Mesenchymal stem cell (in vitro differentiated cells and primary cell): ENCODE measurements around the gene CLDN18.

ENCODE experiments used
- DNase-seq: peaks from one replicate; pipeline ENCODE4 v3.0.0-alpha.2; 2013
- H2AFZ ChIP-seq: one replicate; pipeline ENCODE4 v1.6.1; 2013; ENCODE audit warnings: low read depth, mild to moderate bottlenecking, control low read depth, inconsistent platforms, low read length, moderate library complexity
- H2AK5ac ChIP-seq: 2 replicates; pipeline ENCODE4 v1.6.1; 2013; ENCODE audit warnings: low read length, moderate library complexity, mild to moderate bottlenecking, inconsistent platforms; ENCODE audit not compliant: severe bottlenecking
- H2BK120ac ChIP-seq: one replicate; pipeline ENCODE4 v1.6.1; 2013; ENCODE audit warnings: low read depth, mild to moderate bottlenecking, inconsistent platforms, low read length, moderate library complexity
- H2BK12ac ChIP-seq, 2 experiments: one replicate each; pipeline ENCODE4 v1.6.1; 2013; ENCODE audit warnings: inconsistent platforms in 2 of 2, low read length in 2 of 2, mild to moderate bottlenecking in 2 of 2, moderate library complexity in 2 of 2, control low read depth in 1 of 2
- H2BK15ac ChIP-seq: one replicate; pipeline ENCODE4 v1.6.1; 2013; ENCODE audit warnings: mild to moderate bottlenecking, low read depth, inconsistent platforms; ENCODE audit not compliant: poor library complexity, severe bottlenecking
- H2BK5ac ChIP-seq: 2 replicates; pipeline ENCODE4 v1.6.1; 2013; ENCODE audit warnings: low read depth, mild to moderate bottlenecking, low read length, control low read depth, inconsistent platforms; ENCODE audit not compliant: poor library complexity, severe bottlenecking
- H3K14ac ChIP-seq, 2 experiments: one replicate each; pipeline ENCODE4 v1.6.1; 2013; ENCODE audit warnings: inconsistent platforms in 2 of 2, low read length in 2 of 2, control low read depth in 1 of 2, mild to moderate bottlenecking in 1 of 2, moderate library complexity in 1 of 2
- H3K18ac ChIP-seq, 2 experiments: one replicate each; pipeline ENCODE4 v1.6.1; 2013; ENCODE audit warnings: inconsistent platforms in 2 of 2, low read length in 2 of 2, control low read depth in 1 of 2, low read depth in 1 of 2, mild to moderate bottlenecking in 1 of 2
- H3K23ac ChIP-seq, 2 experiments: one replicate each; pipeline ENCODE4 v1.6.1; 2013; ENCODE audit warnings: inconsistent platforms in 2 of 2, low read length in 2 of 2, mild to moderate bottlenecking in 2 of 2, moderate library complexity in 2 of 2, control low read depth in 1 of 2
- H3K27ac ChIP-seq: 2 replicates; pipeline ENCODE4 v1.5.1; 2013; ENCODE audit warnings: mild to moderate bottlenecking, moderate library complexity, low read length, control low read depth, inconsistent platforms; ENCODE audit not compliant: poor library complexity, severe bottlenecking
- H3K27me3 ChIP-seq, 2 experiments: 2 replicates each; pipeline versions ENCODE4 v1.6.1 to v1.7.0; 2013; ENCODE audit warnings: low read length in 2 of 2, mild to moderate bottlenecking in 2 of 2, moderate library complexity in 2 of 2, control low read depth in 1 of 2, inconsistent platforms in 1 of 2; ENCODE audit not compliant: control insufficient read depth in 1 of 2, insufficient read depth in 1 of 2
- H3K36me3 ChIP-seq, 2 experiments: 2 replicates each; pipeline versions ENCODE4 v1.6.1 to v1.7.0; 2013; ENCODE audit warnings: low read length in 2 of 2, control low read depth in 1 of 2, inconsistent platforms in 1 of 2, low read depth in 1 of 2, mild to moderate bottlenecking in 1 of 2; ENCODE audit not compliant: insufficient read depth in 2 of 2, control insufficient read depth in 1 of 2
- H3K4ac ChIP-seq, 2 experiments: one replicate each; pipeline ENCODE4 v1.6.1; 2013; ENCODE audit warnings: inconsistent platforms in 2 of 2, low read length in 2 of 2, mild to moderate bottlenecking in 2 of 2, moderate library complexity in 2 of 2, control low read depth in 1 of 2, low read depth in 1 of 2
- H3K4me1 ChIP-seq: 2 replicates; pipeline ENCODE4 v1.6.1; 2013; ENCODE audit warnings: low read depth, low read length, control low read depth; ENCODE audit not compliant: control insufficient read depth, insufficient read depth
- H3K4me2 ChIP-seq: 2 replicates; pipeline ENCODE4 v1.6.1; 2013; ENCODE audit warnings: low read length, mild to moderate bottlenecking, inconsistent platforms; ENCODE audit not compliant: poor library complexity, severe bottlenecking
- H3K4me3 ChIP-seq, 2 experiments: 2 replicates each; pipeline versions ENCODE4 v1.5.1 to v1.7.0; 2013; ENCODE audit warnings: low read length in 2 of 2, mild to moderate bottlenecking in 2 of 2, control low read depth in 1 of 2, low read depth in 1 of 2; ENCODE audit not compliant: insufficient read depth in 1 of 2
- H3K79me1 ChIP-seq: replicated peaks from 2 replicates; pipeline ENCODE4 v1.6.1; 2013; ENCODE audit warnings: mild to moderate bottlenecking, control low read depth, low read length, inconsistent platforms; ENCODE audit not compliant: poor library complexity, severe bottlenecking
- H3K9ac ChIP-seq: 2 replicates; pipeline ENCODE4 v1.7.0; 2013; ENCODE audit warnings: mild to moderate bottlenecking, low read length, moderate library complexity
- H3K9me3 ChIP-seq: 2 replicates; pipeline ENCODE4 v1.7.0; 2013; ENCODE audit warnings: mild to moderate bottlenecking, low read length; ENCODE audit not compliant: control insufficient read depth
- H4K8ac ChIP-seq: one replicate; pipeline ENCODE4 v1.6.1; 2013; ENCODE audit warnings: inconsistent platforms, mild to moderate bottlenecking, low read length, moderate library complexity
- H4K91ac ChIP-seq: one replicate; pipeline ENCODE4 v1.6.1; 2013; ENCODE audit warnings: mild to moderate bottlenecking, low read length, inconsistent platforms
- WGBS: methylation state at CpG from one replicate; pipeline ENCODE4 v1.1.7; 2013; ENCODE audit warnings: mixed read lengths; 5-methylcytosine and 5-hydroxymethylcytosine counted together

The CLDN18 gene

GRCh38 chr3:138065949-138066348, 56.0 kb downstream of the CLDN18 start:
- Histone ChIP-seq H3K4me2 (no peak overlapping the region), H3K36me3 (peaks cover 74 to 77% of the 10 kb centered on the region in 2 experiments), H3K14ac (no peak overlapping the region), H3K9me3 (no peaks in the 10 kb centered on the region), H3K4me1 (peaks cover 3% of the 10 kb centered on the region), H3K23ac (no peak overlapping the region), H2BK15ac (no peak overlapping the region), H3K4ac (no peak overlapping the region), H2AK5ac (no peak overlapping the region), H3K27me3 (no peaks in the 10 kb centered on the region), H3K4me3 (no peak overlapping the region), H3K18ac (no peak overlapping the region), H2AFZ (no peak overlapping the region), H3K9ac (no peak overlapping the region), H2BK120ac (no peak overlapping the region), H2BK5ac (no peak overlapping the region), H3K79me1 (peaks cover 23% of the 10 kb centered on the region), H2BK12ac (no peak overlapping the region), H4K91ac (no peak overlapping the region), H4K8ac (no peak overlapping the region), H3K27ac (no peak overlapping the region)
- 100% methylated on average over 2 of the region's 2 CpGs for WGBS
- DNase-seq: no peak

GRCh38 chr3:138066383-138066782, 56.4 kb downstream of the CLDN18 start:
- Histone ChIP-seq H2BK12ac (no peak overlapping the region), H2AFZ (no peak overlapping the region), H3K4me3 (no peak overlapping the region), H4K8ac (no peak overlapping the region), H3K4me1 (peaks cover 3% of the 10 kb centered on the region), H3K4ac (no peak overlapping the region), H3K4me2 (no peak overlapping the region), H2BK120ac (no peak overlapping the region), H3K79me1 (peaks cover 26% of the 10 kb centered on the region), H2BK5ac (no peak overlapping the region), H3K27ac (no peak overlapping the region), H3K18ac (no peak overlapping the region), H3K9ac (no peak overlapping the region), H3K23ac (no peak overlapping the region), H2AK5ac (no peak overlapping the region), H3K36me3 (peaks cover 76 to 77% of the 10 kb centered on the region in 2 experiments), H2BK15ac (no peak overlapping the region), H3K14ac (no peak overlapping the region), H3K27me3 (no peaks in the 10 kb centered on the region), H3K9me3 (no peaks in the 10 kb centered on the region), H4K91ac (no peak overlapping the region)
- WGBS: 95% methylated on average over 8 of the region's 8 CpGs
- DNase-seq: no peak

- Histone ChIP-seq H3K14ac (no peak overlapping the region), H3K23ac (no peak overlapping the region), H2BK15ac (no peak overlapping the region), H3K9me3 (no peaks in the 10 kb centered on the region), H3K9ac (no peak overlapping the region), H2BK120ac (no peak overlapping the region), H3K27me3 (no peaks in the 10 kb centered on the region), H4K91ac (no peak overlapping the region), H3K4ac (no peak overlapping the region), H2BK5ac (no peak overlapping the region), H3K4me2 (no peak overlapping the region), H3K4me3 (no peak overlapping the region), H4K8ac (no peak overlapping the region), H3K18ac (no peak overlapping the region), H3K36me3 (peaks cover 78 to 79% of the 10 kb centered on the region in 2 experiments), H2BK12ac (no peak overlapping the region), H3K27ac (no peak overlapping the region), H3K4me1 (peaks cover 3% of the 10 kb centered on the region), H2AFZ (no peak overlapping the region), H2AK5ac (no peak overlapping the region), H3K79me1 (peaks cover 32% of the 10 kb centered on the region)
- WGBS: 95% methylated on average over 3 of the region's 3 CpGs
- DNase-seq: no peak
These were observed 57.0 kb downstream of the CLDN18 start for GRCh38 chr3:138066972-138067371.

GRCh38 chr3:138068046-138068445, 58.1 kb downstream of the CLDN18 start:
- Histone ChIP-seq H3K27me3 (no peaks in the 10 kb centered on the region), H3K4me1 (peaks cover 6% of the 10 kb centered on the region), H2AK5ac (no peak overlapping the region), H2BK12ac (no peak overlapping the region), H3K9ac (no peak overlapping the region), H3K79me1 (peaks cover 41% of the 10 kb centered on the region), H4K8ac (no peak overlapping the region), H3K23ac (no peak overlapping the region), H2AFZ (no peak overlapping the region), H3K14ac (no peak overlapping the region), H3K18ac (no peak overlapping the region), H3K9me3 (no peaks in the 10 kb centered on the region), H2BK15ac (no peak overlapping the region), H3K4ac (no peak overlapping the region), H2BK120ac (no peak overlapping the region), H2BK5ac (no peak overlapping the region), H3K27ac (no peak overlapping the region), H3K4me2 (no peak overlapping the region), H3K4me3 (no peak overlapping the region), H4K91ac (no peak overlapping the region), H3K36me3 (peaks cover 77 to 80% of the 10 kb centered on the region in 2 experiments)
- no peak for DNase-seq
- 88% methylated on average over 8 of the region's 8 CpGs for WGBS
